ENCODE data around the gene MYLK2.
"Not testable (repeated sequence)": the region's sequence is repeated elsewhere in the genome, so short reads cannot be mapped to it uniquely, and the experiment has no call there.

The MYLK2 gene

GRCh38 chr20:31816221-31816620 lies 2.9 kb upstream of the MYLK2 start:
- FAIRE-seq: no peak

- no peak for FAIRE-seq
Observed at GRCh38 chr20:31817461-31817860, 1.7 kb upstream of the MYLK2 start.

GRCh38 chr20:31818376-31818908 lies 714 bp upstream of the MYLK2 start:
- no peak for FAIRE-seq

- FAIRE-seq: no peak
Observed at GRCh38 chr20:31820228-31820627, 1.1 kb downstream of the MYLK2 start.

GRCh38 chr20:31821427-31821826 lies 2.3 kb downstream of the MYLK2 start:
- FAIRE-seq: no peak

- FAIRE-seq: no peak
Observed at GRCh38 chr20:31822421-31823330, 3.5 kb downstream of the MYLK2 start.

GRCh38 chr20:31823360-31824124 lies 4.4 kb downstream of the MYLK2 start:
- no peak for FAIRE-seq

- FAIRE-seq: no peak
Observed at GRCh38 chr20:31824125-31824485, 4.9 kb downstream of the MYLK2 start.

GRCh38 chr20:31824554-31825313 lies 5.6 kb downstream of the MYLK2 start:
- FAIRE-seq: no peak

GRCh38 chr20:31826074-31826473 lies 6.9 kb downstream of the MYLK2 start:
- no peak for FAIRE-seq

GRCh38 chr20:31827059-31827458 lies 7.9 kb downstream of the MYLK2 start:
- FAIRE-seq: no peak

- not testable (repeated sequence) for FAIRE-seq
Observed at GRCh38 chr20:31828016-31828415, 8.9 kb downstream of the MYLK2 start.

GRCh38 chr20:31829731-31830130 lies 10.6 kb downstream of the MYLK2 start:
- no peak for FAIRE-seq

GRCh38 chr20:31830406-31830981 lies 11.3 kb downstream of the MYLK2 start:
- FAIRE-seq: no peak

- FAIRE-seq: no peak
Observed at GRCh38 chr20:31831211-31831610, 12.1 kb downstream of the MYLK2 start.

- FAIRE-seq: no peak
Observed at GRCh38 chr20:31831771-31832306, 12.7 kb downstream of the MYLK2 start.

GRCh38 chr20:31833130-31833930 lies 14.2 kb downstream of the MYLK2 start:
- FAIRE-seq: no peak

GRCh38 chr20:31833931-31834521 lies 14.9 kb downstream of the MYLK2 start:
- no peak for FAIRE-seq

GRCh38 chr20:31835554-31835953 lies 16.4 kb downstream of the MYLK2 start:
- FAIRE-seq: no peak

- FAIRE-seq: no peak
Observed at GRCh38 chr20:31835977-31836852, 17.1 kb downstream of the MYLK2 start.
